Type B pancreatic cell (in vitro differentiated cells): Measurements from ENCODE around the gene KIF15. TPM values are rescaled to one million over a fixed set of nuclear protein-coding genes. Genes with fewer than 3 reads are reported as not detected.

Experiments used
- total RNA-seq: library from RNA; stranded (reverse); gene quantifications from 2 replicates; pipeline ENCODE4 v1.2.1, GENCODE V29; 2021; ENCODE audit warnings: low replicate concordance

KIF15 gene
- total RNA-seq, 1 donor from 2014 or later, result 24.8 TPM

Other genes with a start within 250 kb of the KIF15 start
- 9.7 and 17.2 TPM in 2 replicates for gene ZKSCAN7, start 206.6 kb upstream of the KIF15 start, total RNA-seq
- 4.0 and 19.2 TPM in 2 replicates for gene ZNF660, start 176.8 kb upstream of the KIF15 start, total RNA-seq
- gene ZNF197, start 136.8 kb upstream of the KIF15 start, total RNA-seq, result 20.4 and 32.7 TPM in 2 replicates
- gene ZNF35, start 113.1 kb upstream of the KIF15 start, total RNA-seq, result 12.9 and 18.7 TPM in 2 replicates
- gene ZNF502, start 49.1 kb upstream of the KIF15 start, total RNA-seq, result 0.14 TPM in 1 of 2 replicates, not detected in the other
- gene ZNF501, start 32.2 kb upstream of the KIF15 start, total RNA-seq, result 5.0 and 5.8 TPM in 2 replicates
- 28.0 and 32.4 TPM in 2 replicates for gene KIAA1143, start 175 bp upstream of the KIF15 start, total RNA-seq
- 10.3 and 16.1 TPM in 2 replicates for gene TMEM42, start 100.1 kb downstream of the KIF15 start, total RNA-seq
- gene TGM4, start 112.8 kb downstream of the KIF15 start, total RNA-seq, result not detected in 2 replicates
- gene ZDHHC3, start 214.4 kb downstream of the KIF15 start, total RNA-seq, result 83.6 and 112 TPM in 2 replicates
- gene EXOSC7, start 214.4 kb downstream of the KIF15 start, total RNA-seq, result 45.5 and 49.7 TPM in 2 replicates